Caki2 (cell line): ENCODE results near the gene NFIB. TPM values are rescaled to one million over a fixed set of nuclear protein-coding genes. Genes with fewer than 3 reads are reported as not detected.

Source experiments
- DNase-seq: peaks from one replicate; pipeline ENCODE4 v3.0.0-alpha.2; 2015; ENCODE audit warnings: low read depth
- in situ Hi-C: cut with HindIII; loops from 2 replicates; pipeline ENCODE4 v1.10.0; 2016; ENCODE audit warnings: low sequenced_read_pairs, low pct_unique_long_range_greater_than_20kb, mixed read lengths
- total RNA-seq: library from RNA; depleted of rRNA; stranded (reverse); fragments of >200 nt; shearing (Covaris generic); gene quantifications from 2 replicates; pipeline ENCODE4 v1.2.3, GENCODE V29; 2014; ENCODE audit warnings: low replicate concordance

Gene NFIB
- total RNA-seq, 1 experiment from 2014 or later, result 15.4 TPM

DNA sequence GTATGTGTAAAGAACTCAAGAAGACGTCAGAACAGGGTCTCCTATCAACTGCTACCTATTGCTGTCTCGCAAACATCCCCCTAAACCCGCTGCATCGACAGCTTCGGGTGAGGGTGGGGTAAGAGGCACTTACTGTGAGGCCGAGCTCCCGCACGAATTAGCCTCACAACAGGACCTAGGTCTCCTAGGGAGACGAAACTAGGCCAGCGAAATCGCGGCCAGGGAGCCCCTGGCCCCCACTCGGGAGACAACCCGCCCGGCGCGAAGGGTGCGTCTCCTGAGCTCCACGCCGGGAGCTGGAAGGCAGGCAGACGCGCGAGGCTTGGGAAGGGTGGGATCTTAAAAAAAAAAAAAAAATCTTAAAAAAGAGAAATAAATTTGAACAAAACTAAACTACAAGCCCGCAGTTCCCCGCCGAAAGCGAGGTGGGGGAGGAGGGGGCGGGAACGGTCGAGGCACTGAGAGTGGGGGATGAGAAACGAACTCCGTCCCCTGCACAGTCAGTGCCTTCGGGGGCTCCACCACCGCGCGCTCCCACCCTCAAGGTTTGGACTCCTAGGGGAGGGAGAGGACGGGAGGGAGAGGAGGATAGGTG, 33.0 kb upstream of the NFIB start:
- in situ Hi-C loops, result no loop called here
- DNase-seq, result no peak

DNA sequence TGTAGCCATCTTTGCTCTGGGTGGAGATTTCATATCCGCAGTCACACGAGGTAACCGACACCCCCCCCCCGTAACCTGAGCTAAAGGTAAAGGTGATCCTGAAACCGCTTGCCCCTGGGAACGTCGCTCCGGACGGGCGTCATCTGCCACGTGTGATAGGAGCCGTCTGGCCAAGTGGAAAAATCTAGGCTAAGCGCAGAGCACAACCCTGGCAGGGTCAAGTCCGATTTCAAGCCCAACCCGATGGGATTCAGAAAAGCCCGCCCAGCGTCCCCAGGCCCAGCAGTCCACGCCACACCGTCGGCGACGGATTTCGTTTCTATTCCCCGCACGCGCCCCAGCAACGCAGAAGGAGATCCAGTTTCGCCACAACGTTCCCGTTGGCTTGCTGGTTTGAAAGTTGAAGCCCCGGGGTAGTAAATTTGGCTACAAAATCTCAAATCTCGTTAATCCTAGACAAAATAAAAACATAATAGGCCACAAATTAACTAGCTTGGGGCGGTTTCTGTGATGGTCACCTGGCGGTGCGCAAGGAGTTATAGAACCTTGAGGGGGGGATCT, 32.4 kb upstream of the NFIB start:
- in situ Hi-C loops, result no loop called here
- DNase-seq, result no peak

DNA sequence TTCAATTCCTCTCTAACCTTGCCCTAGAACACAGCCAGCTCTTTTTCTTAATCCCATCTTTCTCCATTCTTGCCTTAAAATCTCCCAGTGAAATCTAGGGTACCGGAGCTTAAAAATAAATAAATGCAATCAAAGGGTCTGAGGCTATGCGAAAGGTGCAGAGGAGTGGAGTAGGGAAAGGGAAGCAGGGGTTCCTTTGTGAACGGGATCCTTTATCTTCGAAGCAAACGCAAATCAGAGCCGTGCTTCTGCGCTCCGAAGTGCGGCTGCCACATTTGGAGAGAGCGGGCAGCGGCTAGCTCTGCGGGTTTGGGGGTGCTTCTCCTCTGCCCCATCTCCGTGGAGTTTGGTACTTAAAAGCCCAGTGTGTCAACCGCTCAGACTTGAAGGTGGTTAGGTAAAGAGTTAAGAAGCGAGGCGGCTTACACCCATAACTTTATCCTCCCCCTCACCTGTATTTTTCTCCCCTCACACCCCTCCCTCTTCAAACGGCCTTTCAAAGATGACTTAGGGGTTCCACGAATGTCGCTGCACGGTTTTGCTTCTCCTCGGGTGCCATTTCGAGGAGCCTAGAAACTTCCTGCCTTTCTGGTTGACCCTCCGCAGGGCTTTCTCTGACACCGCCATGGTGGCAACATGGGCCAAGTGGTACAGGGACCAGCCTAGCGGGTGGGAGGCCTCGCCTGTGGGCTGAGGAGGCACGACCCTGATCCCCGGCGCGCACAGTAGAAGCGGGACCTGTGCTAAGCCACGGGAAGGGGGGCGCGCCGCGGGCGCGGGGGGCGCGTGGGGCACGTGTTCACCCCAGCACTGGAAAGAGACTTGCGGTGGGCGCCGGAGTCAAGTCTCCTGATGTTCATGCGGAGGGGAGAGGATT, 31.7 kb upstream of the NFIB start:
- in situ Hi-C loops, result no loop called here
- no peak for DNase-seq

DNA sequence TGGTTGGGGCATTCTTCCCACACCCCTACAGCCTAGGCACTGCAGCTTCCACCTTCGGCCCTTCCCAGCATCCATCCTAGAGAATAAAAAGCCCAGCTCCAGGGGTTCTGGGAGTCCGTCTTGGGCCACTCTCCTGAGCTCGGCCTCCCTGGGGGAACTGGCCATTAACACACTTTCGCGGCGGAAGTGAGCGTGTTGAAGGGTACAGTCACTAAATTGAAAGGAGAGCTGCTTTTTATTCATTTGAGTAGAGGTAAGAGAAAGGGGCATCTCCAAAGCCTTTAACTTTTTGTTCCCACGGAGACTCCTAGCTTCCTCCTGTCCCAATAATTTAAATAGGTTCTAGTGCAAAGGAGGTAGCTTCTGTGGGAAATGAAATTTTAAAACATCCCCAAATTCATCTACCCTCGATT, 31.0 kb upstream of the NFIB start:
- in situ Hi-C loops, result no loop called here
- no peak for DNase-seq

DNA sequence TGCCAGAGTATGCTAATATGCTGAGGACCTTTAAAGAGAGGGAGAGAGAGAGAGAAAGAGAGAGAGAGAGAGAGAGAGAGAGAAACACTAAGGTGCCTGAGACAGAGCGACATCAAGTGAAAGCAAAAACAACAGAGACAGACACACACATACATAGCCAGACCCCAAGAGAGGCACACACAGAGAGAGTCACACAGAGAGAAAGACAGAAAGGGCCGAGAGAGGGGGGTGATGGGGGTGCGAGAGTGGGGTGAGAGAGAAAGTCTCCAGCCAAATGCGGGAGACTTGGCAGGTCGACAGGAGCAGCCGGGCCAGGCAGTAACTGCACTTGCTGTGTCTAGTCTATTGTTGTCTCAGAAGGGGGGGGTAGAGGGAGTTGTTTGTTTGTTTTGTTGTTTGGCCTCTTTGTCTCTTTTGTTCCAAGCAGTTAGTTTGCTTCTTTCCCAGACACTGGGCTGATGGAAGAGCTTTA, 30.1 kb upstream of the NFIB start:
- in situ Hi-C loops, result no loop called here
- DNase-seq, result no peak

DNA sequence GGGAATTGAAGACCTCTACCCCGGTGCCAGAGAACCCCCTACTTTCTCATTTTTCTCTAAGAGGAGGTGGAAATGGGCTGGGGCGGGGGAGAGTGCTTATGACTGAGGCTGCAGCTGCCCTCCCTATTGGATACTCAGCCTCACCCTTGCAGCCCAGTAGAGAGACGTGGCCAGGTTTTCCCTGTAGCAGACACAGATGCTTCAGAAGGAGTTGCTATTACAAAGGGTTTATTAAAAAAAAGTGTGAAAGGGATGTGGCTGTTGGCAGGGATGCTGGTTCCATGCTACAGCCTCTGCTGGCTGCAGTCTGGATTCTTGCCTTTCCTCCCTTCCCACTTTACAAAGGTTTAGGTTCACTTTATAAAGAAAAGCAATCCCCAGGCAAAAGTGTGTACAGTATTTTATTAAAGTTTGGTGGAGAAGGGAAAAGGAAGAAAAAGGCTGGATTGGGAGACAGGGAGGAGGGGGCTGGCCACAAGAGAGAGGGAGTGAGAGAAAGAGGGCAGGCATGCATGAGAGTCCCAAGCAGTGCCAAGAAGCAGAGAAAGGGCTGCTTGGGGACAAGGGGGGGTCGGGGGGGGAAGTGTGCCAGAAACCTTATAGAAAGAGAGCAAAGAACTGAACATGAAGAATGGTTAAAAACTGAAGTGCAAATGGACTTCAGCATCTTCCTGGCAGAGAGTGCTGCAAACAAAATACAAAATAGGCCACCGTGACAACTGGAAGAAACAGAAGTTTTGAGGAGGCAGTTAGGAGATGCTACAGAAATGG, 29.5 kb upstream of the NFIB start:
- in situ Hi-C loops, result no loop called here

DNA sequence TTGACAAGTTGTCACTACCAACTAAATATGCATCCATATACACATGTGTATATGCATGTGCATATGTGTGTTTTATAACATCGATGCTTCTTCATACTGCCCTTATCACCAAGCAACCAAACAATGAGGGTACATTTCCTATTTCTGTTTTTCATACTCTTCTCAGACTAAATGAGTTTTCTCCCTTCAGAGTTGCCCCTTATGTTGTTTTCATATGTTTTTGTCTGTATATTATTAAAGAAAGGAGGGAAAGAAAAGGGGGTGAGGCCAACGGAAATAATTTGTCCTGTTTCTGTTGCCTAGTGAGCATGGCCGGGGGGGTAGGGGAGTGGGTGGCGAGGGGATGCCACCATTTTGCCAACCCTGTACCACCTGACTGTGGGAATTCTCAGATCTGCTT, 28.8 kb upstream of the NFIB start:
- DNase-seq, result no peak
- in situ Hi-C loops, result no loop called here

More for the DNA sequence above, 29.5 kb upstream of the NFIB start:
- no peak for DNase-seq

DNA sequence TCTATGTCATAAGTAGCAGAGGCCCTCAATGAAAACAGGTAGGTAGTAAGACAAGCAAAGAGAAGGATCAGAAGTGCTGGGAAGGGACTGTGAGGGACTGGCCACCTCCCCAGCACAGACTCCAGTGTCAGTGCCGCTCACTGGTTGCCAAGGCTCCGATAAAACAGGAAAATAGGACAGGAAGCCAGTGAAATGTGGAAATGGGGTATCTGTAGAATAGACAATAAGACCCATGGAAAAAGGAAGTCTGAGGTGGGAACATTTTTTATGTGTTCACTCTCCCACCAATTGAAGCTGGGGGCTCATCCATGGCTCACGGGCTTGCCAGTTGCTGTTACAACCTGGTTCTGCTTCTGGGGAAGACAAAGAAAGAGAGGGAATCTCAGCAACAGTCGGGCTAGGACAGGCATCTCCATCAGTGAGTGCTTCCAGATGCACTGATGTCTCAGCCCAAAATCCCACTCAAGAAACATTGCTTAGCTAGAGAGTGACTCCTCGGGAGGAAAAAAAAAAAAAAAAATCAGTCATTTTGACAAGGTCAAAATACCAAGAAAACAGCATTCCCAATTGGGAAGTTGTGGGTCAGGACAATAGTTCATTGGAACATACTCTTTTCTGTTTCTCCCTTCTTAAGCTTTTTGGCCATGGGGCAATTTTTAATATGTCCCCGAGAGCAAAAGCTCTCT, 27.6 kb upstream of the NFIB start:
- in situ Hi-C loops, result no loop called here

DNA sequence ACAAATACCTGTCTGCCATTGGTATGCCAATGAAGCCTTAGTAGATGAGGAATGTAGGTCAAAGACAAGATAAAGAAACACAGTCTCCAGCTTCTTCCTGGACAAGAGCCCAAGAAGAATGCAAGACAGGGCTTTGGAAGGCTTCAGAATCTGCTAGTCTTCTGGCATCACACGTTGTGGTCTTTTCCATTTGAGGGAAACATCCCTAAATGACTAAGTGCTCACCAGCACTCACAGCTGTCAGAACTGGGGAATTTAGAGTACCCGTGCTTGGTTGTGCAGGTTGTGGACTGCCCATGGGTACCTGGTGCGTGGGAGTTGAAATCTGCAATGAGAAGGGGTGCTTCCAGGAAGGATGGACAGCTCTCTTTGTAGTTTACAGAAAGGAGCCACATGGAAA, 27.1 kb upstream of the NFIB start:
- no peak for DNase-seq
- in situ Hi-C loops, result no loop called here

More for the DNA sequence above, 27.6 kb upstream of the NFIB start:
- DNase-seq, result no peak

DNA sequence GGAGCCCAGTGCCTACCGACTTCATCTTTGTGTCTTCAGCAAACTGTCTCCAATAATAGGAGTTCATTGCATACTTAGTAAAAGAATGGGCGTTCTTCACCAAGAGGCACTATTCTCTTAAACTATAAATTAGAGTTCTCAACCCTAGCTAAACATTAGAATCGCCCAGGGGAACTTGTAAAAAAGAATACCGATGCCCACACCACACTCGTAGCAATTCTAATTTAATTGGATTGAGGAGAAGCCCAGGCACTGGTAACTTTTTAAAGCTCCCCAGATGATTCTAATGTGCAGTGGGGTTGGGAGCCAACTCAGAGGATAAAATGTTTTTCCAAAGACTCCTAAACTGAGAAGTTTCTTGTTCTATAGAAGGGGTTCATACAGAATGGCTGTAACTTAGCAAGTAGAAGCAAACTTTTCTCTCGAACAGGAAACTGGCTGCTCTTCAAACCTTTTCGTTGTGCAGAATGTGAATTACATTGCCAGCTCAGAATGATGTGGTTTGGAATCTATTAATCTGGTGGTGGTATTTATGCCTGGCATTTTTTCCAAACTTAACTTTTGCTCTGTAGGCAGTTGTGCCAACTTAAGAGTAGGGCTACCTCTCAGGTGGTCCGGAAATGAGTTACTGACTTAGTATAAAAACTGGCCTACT, 26.4 kb upstream of the NFIB start:
- in situ Hi-C loops, result no loop called here
- no peak for DNase-seq

DNA sequence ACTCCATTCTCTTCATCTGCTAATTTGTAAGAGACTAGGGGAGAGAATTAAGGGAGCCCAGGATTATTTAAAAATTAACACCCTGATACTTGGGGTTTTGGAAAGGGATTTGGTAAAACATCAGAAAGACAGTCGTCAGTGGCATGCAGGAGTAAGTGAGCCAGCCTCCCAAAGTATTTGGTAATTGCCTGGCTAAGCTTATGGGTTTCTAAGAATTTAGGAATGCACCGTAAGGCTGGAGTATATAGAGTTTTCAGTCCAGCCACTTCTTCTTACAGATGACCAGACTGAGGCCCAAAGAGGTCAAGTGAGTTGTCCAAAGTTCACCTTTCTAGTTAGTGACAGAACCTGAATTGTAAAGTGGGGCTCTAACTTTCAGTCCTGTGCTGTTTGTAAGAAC, 25.8 kb upstream of the NFIB start:
- in situ Hi-C loops, result no loop called here

DNA sequence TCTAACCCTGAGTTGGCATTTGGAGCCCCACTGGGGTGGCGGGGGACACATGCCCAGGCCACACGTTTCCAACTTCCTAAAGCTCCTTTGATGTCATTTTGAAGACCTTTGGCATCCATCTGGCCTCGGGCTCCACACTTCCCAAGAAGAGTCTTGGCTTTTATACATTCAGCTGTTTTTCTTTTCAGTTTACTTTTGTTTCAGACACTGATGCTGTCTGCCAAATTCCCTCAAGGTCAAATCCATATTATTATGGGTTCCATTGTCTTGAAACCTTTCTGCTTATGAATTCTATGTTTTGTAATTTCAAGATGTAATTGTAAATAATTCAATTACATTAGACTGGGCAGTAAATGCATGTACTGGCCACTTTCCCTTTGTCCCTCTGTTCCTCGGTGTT, 23.7 kb upstream of the NFIB start:
- in situ Hi-C loops, result no loop called here
- DNase-seq, result no peak

More for the DNA sequence above, 25.8 kb upstream of the NFIB start:
- no peak for DNase-seq

DNA sequence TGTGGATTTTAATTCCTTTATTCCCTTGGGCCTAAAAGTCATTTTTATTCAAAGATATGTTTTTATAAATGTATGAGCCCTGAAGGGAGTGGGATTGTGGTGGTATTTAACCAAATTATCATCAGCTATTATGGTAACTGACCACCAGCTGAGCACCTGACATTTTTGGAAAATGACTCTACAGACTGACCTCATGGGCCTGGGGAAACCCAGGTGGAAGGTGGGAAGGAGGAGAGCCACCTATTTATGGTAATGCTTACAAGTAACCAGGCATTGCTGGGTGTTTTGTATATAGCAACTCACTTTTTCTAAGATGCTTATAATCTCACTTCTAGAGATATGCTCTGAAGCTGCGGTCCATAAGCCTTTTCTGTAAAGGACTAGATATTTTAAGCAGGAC, 22.3 kb upstream of the NFIB start:
- in situ Hi-C loops, result no loop called here
- no peak for DNase-seq

DNA sequence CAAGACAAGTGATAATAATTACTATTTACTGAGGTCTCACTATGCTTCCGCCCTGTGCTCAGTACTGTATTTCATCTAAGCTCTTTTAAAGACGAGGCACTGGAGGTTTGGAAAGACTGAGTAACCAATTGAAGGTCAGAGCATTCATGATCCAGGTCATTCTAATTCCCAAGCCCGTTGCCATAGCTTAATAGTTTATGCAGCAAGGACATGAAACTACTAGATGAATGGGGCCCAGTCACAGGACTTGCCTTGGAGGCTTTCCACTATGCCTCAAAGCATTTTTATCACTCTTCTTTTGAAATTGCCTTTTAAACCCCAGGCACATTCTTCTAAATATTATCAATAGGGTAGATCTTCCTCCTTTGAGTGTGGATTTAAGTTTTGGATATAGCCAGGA, 17.2 kb upstream of the NFIB start:
- in situ Hi-C loops, result no loop called here
- DNase-seq, result no peak

DNA sequence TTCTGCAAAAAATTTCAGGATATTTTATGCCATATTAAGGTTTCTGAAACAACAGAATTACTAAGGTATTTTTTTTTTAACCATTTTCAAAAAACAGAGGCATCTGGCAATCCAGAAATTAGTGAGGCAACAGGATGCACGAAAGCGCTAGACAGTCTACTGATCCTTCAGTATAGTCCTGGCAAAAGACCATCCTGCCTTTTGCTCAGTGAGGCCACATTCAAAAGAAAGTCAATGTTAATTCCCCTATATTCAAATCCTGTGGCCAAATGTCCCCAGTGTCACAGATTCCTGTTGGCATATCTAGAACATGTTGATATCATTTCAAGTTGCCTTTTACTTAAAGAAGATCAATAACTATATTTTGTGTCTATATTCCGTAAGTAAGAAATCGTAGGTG, 13.1 kb upstream of the NFIB start:
- in situ Hi-C loops, result no loop called here
- DNase-seq, result no peak

DNA sequence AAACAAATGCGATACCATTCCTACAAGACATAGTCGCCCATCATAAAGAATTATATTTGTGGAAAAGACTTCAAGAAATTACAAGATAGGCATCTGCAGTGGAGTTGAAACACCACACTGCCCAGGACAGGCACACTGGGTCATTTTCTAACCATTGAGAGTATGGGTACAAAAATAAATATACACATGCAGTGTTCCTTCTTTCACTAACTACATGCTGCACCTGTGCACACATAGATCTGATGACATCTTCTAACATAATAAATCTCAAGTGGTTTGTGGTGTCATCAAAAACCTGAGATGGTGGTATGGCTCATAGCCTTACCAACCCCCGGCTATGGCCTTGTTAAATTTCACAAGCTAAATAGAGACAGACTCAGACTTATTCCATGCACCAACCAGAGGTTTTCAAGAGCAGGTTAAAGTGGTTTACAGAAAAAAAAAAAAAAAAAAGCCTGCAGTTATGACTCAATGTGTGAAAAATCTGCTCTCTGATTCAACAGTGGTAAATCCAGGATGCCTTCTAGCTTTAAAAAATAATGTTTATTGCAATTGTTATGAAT, 12.4 kb upstream of the NFIB start:
- in situ Hi-C loops, result no loop called here
- peak; percentile 75 for DNase-seq

DNA sequence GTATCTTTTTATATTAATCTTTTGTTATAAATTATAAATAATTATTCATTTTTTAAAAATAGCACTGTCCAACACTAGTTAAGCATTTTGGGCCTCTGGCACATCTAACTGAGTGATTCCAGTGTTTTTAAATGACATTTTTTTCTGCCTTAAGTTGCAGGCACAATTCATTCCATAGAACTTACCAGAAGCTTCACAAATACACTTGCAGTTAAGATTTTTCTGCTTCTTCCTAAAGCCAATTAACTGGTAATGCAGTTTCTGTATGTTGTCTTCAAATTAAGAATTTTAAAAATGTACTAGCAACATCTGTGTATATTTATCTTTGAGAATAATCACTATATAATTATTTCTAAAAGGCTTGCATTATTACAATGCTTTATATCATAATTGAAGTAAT, 11.2 kb upstream of the NFIB start:
- in situ Hi-C loops, result no loop called here
- DNase-seq, result no peak
